Keratinocyte (primary cell): ENCODE results near the gene AFTPH.

Experiments used
- CTCF ChIP-seq, 3 experiments: IDR thresholded peaks in 1 of 3; conservative IDR thresholded peaks in 1 of 3; optimal IDR thresholded peaks in 1 of 3; 2 replicates in 2 of 3; 3 replicates in 1 of 3; pipeline versions ENCODE3 to v1.5.1; 2011; ENCODE audit warnings: low read length in 3 of 3, mild to moderate bottlenecking in 3 of 3, moderate library complexity in 2 of 3, control low read depth in 1 of 3, inconsistent platforms in 1 of 3; ENCODE audit not compliant: insufficient read depth in 2 of 3; ENCODE audit errors: extremely low read depth in 1 of 3
- EZH2 ChIP-seq: IDR thresholded peaks from one replicate; pipeline ENCODE4 v1.6.1; 2012; ENCODE audit warnings: inconsistent platforms, mild to moderate bottlenecking, low read length, moderate library complexity

- TF ChIP-seq CTCF (optimal IDR thresholded peaks at IDR 0.05 in 1 of 3, IDR thresholded peaks at IDR 0.05 in 1 of 3, conservative IDR thresholded peaks at IDR 0.05 in 1 of 3; ENCODE audit: extremely low read depth in 1 of 3, insufficient read depth in 2 of 3, low read length in 3 of 3) = no peak
- TF ChIP-seq EZH2 = no peak
These were observed 82.6 kb downstream of the AFTPH start for GRCh38 chr2:64606479-64607363.
